ENCODE results near the gene HGFAC.

- TF ChIP-seq, protein P1, sequence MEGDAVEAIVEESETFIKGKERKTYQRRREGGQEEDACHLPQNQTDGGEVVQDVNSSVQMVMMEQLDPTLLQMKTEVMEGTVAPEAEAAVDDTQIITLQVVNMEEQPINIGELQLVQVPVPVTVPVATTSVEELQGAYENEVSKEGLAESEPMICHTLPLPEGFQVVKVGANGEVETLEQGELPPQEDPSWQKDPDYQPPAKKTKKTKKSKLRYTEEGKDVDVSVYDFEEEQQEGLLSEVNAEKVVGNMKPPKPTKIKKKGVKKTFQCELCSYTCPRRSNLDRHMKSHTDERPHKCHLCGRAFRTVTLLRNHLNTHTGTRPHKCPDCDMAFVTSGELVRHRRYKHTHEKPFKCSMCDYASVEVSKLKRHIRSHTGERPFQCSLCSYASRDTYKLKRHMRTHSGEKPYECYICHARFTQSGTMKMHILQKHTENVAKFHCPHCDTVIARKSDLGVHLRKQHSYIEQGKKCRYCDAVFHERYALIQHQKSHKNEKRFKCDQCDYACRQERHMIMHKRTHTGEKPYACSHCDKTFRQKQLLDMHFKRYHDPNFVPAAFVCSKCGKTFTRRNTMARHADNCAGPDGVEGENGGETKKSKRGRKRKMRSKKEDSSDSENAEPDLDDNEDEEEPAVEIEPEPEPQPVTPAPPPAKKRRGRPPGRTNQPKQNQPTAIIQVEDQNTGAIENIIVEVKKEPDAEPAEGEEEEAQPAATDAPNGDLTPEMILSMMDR (IDR thresholded peaks at IDR 0.05), result no peak
- no peak for TF ChIP-seq POLR2A (IDR thresholded peaks at IDR 0.05)
- no peak for TF ChIP-seq EP300 (IDR thresholded peaks at IDR 0.05)
These were observed 32.4 kb downstream of the HGFAC start for GRCh38 chr4:3473996-3474765.
